LNCaP clone FGC (cell line): ENCODE results near the gene ARHGAP4.

Experiments
- DNase-seq: peaks from one replicate; pipeline ENCODE4 v3.0.0-alpha.2; 2011; ENCODE audit warnings: low read depth
- H3K4me3 ChIP-seq: 2 replicates; pipeline ENCODE4 v1.5.1; 2011; ENCODE audit warnings: mild to moderate bottlenecking, low read depth, low read length, control low read depth
- TF ChIP-seq, protein P1 (sequence below): IDR thresholded peaks from 2 replicates; pipeline ENCODE4 v1.5.1; 2012; ENCODE audit warnings: mild to moderate bottlenecking; ENCODE audit not compliant: control insufficient read depth, insufficient read depth; ENCODE audit errors: extremely low read depth

Gene ARHGAP4

DNA sequence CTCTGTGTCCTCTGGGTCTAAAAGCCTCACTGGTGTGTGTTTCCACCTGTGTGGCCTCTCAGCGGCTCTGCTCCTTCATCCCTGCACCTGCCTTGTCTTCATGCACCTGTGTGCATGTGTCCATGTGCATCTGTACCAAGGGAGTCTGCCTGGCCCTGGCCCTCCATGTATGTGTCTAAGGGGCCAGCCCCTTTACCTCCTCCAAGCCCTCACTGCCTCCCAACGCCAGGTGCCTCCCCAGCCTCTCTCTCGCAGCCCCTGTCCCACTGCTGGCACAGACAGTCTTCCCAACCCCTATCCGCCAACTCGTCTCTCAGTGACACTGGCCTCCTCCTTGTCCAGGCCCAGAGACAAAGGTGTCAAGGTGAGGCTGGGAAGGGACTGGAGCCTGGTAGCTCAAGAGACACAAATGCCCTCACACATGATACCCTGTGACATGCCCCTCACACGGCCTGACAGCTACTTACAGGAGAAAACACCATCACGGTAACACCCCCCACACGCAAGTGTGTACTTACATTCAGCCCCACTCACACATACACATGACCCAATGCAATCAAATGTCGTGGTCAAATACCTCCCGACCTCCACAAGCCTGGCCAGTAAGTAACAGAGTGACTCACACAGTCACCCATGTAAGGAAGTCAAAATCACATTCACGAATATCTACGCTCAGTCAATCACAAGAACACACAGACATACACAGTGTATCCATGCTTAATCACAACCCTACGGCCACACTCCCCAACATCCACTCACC, 51.5 kb downstream of the ARHGAP4 start:
- TF ChIP-seq, protein P1, sequence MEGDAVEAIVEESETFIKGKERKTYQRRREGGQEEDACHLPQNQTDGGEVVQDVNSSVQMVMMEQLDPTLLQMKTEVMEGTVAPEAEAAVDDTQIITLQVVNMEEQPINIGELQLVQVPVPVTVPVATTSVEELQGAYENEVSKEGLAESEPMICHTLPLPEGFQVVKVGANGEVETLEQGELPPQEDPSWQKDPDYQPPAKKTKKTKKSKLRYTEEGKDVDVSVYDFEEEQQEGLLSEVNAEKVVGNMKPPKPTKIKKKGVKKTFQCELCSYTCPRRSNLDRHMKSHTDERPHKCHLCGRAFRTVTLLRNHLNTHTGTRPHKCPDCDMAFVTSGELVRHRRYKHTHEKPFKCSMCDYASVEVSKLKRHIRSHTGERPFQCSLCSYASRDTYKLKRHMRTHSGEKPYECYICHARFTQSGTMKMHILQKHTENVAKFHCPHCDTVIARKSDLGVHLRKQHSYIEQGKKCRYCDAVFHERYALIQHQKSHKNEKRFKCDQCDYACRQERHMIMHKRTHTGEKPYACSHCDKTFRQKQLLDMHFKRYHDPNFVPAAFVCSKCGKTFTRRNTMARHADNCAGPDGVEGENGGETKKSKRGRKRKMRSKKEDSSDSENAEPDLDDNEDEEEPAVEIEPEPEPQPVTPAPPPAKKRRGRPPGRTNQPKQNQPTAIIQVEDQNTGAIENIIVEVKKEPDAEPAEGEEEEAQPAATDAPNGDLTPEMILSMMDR = no peak
- DNase-seq = no peak
- no peak overlapping the region for H3K4me3 ChIP-seq

DNA sequence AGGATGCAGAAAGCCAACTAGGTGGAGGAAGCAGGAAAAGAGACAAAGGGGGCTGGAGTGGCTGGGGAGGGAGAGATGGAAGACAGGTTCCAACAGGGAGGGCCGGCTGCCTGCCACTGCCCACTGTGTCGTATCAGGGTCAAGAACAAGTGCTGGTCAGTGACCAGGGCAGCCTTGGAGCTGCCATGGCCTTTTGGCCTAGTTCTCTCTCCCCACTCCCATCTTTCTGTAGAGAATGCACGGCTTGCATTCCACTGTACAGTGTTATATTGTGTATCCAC, 52.0 kb downstream of the ARHGAP4 start:
- no peak for DNase-seq

DNA sequence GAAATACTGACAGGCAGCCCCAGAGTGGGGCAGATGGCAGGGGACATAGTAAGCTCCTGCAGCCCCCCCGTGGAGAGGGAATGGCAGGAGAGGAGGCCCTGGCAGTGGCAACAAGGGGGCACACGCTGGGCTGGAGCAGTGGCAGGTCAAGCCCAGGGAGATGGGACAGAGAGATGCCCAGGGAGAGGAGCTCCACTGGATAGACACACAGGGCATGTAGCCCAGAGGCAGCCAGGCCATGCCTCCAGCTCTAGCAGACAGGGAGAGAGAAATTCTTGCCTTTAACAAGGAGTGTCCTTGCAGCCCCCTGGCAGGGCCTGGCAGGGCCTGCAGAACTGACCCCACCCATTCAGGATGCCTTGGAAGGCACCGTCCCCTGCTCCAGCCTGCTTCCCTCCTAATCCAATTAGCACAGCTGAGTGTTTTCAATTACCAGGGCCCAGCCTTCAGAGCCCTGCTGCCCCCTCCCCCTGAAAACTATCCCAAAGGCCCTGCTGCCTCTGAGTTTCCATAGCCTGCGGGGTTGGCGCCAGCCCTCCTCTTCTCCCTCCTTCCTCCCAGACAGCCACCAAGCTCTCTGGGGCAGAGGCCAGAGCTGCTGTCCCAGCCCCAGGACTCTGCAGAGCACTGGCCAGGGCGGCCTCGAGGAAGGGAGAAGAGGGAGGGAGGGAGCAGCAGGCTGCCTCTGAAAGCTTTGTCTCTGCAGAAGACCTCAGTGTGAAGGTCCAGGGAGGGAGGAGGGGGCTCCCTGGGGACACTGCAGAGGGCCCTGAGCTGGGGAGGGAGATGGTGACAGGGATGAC, 52.6 kb downstream of the ARHGAP4 start:
- H3K4me3 ChIP-seq = no peak overlapping the region
- no peak for DNase-seq
- TF ChIP-seq, protein P1 = no peak

More for the DNA sequence above, 52.0 kb downstream of the ARHGAP4 start:
- no peak overlapping the region for H3K4me3 ChIP-seq
- TF ChIP-seq, protein P1 = no peak

DNA sequence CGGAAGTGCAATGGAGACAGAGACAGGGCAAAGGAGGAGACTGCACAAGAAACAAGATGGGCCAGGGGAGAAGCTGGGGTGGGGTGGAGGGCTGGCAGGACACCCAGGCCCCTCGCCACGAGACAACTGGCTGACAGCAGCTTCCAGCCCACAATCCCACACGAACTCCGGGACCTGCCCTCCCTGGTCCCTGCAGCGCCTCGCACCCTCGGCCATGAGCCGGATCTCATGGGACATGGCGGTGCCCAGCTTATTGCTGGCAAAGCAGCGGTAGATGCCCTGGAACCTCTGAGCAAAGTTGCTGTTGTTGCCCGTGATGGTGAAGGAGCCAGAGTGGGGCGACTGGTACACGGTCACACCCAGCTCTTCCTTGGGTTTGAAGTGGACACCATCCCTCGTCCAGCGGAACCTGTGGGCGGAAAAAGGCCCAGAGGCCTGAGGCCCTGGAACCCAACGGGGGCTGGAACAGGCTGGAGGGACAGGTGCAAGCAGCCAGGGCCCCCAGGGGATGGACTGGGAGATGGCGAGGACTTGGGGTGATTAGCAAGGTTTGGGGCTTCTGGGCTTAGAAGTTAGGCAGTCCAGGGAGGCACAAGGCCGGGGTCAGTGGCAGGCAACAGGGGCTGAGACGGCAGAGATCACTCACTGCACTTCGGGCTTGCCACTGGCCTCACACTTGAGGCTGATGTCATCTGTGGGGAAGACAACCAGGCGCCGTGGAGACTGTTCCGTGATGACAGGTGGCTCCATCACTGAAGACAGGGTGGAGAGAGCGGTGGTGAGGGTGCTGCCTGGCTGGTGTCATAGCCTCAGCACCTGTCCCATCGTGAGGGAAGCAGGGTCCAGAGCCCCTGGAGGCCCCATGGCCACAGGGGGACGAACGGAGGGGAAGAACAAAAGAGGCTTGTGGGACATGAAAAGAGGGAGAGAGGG, 53.9 kb downstream of the ARHGAP4 start:
- DNase-seq = no peak
- no peak overlapping the region for H3K4me3 ChIP-seq
- TF ChIP-seq, protein P1 = no peak

DNA sequence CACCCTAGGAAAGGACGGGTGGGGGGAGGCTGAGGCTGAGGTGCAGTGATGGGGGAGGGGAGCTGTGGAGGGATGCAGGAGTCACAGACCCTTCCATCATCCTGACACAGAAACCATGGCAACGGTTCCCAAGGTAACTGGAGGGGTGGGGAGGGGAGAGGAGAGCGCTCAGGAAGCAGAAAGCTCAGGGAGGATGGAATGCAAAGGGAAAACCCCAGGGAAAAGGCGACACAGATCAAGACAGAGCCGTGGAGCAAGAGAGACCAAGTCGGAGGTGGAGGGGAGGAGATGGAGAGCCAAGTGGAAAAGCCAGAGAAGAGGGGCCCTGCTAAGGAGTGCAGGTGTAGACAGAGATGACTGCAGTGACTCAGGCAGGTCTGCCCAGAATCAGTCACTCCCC, 54.6 kb downstream of the ARHGAP4 start:
- no peak overlapping the region for H3K4me3 ChIP-seq
- TF ChIP-seq, protein P1 = no peak
- no peak for DNase-seq

DNA sequence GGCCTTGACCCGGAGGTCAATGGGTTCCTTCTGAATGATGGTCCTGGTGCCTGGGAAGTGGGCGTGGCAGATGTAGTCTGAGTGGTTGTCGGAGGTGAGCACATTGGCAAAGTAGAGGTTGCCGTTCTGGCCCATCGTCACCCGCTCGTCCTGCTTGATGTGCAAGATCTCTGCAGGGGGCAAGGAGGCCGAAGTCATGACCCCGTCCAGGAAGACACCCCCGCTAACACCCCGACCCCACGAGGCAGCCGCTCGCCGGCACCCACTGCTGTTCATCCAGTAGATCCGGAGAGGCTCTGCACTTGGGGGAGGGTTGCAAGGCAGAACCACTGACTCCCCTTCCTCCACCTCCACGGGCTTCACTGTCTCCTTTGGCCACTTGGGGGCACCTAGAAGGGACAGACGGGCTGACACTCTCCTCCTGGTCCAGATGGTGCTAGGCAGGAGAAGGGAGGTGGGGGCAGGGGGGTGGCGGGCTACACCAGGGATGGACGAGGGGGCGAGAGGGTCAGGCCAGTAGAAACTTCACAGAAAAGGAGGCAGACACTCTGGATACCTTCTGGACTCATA, 55.2 kb downstream of the ARHGAP4 start:
- TF ChIP-seq, protein P1 = no peak
- no peak for DNase-seq
- H3K4me3 ChIP-seq = no peak overlapping the region
